Stimulated activated naive CD8-positive, alpha-beta T cell treated with anti-CD3 and anti-CD28 coated beads, Interleukin-15, Interleukin-2, amounts not matched to agents 100 ng/mL and 50 ng/mL, for 24 hours (primary cell): ENCODE results near the gene METAP1D.

Experiments
- H3K27ac Mint-ChIP-seq: one replicate; pipeline ENCODE4 v1.8.0; 2021; ENCODE audit warnings: mild to moderate bottlenecking, mixed read lengths
- H3K27me3 Mint-ChIP-seq: one replicate; pipeline ENCODE4 v1.8.0; 2021; ENCODE audit warnings: mixed read lengths
- H3K36me3 Mint-ChIP-seq: one replicate; pipeline ENCODE4 v1.8.0; 2021; ENCODE audit warnings: low read depth, mixed read lengths
- H3K4me1 Mint-ChIP-seq: one replicate; pipeline ENCODE4 v1.8.0; 2021; ENCODE audit warnings: low read depth, mixed read lengths
- H3K4me3 Mint-ChIP-seq: one replicate; pipeline ENCODE4 v1.8.0; 2021; ENCODE audit warnings: mild to moderate bottlenecking, mixed read lengths
- H3K9me3 Mint-ChIP-seq: one replicate; pipeline ENCODE4 v1.8.0; 2021; ENCODE audit warnings: mixed read lengths

The METAP1D gene

GRCh38 chr2:172119089-172119488 lies 119.3 kb downstream of the METAP1D start:
- H3K4me1 Mint-ChIP-seq, result no peaks in the 10 kb centered on the region
- peaks cover 30% of the 10 kb centered on the region for H3K27me3 Mint-ChIP-seq
- H3K9me3 Mint-ChIP-seq, result no peaks in the 10 kb centered on the region

DNA sequence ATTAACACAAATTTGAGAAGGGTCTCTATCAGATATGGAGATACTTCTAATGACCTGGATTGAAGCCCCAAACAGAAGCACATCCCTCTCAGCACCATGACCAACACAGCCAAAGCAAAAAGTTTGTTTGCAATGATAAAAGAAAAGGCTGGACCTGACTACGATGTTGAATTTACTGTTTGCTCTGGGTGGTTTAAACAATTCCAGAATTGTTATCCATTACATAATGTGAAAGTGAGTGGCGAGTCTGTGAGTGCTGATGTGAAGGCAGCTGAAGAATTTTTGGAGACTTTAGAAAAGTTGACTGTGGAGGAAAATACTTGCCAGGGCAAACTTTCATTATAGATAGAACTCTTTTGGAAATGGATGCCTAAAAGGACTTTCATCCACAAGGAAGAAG lies 120.4 kb downstream of the METAP1D start:
- Mint-ChIP-seq H3K27ac (no peak overlapping the region), H3K9me3 (no peaks in the 10 kb centered on the region), H3K4me1 (no peaks in the 10 kb centered on the region), H3K36me3 (no peaks in the 10 kb centered on the region), H3K27me3 (peaks cover 25% of the 10 kb centered on the region), H3K4me3 (no peak overlapping the region)

More at GRCh38 chr2:172119089-172119488, 119.3 kb downstream of the METAP1D start:
- H3K36me3 Mint-ChIP-seq, result no peaks in the 10 kb centered on the region
- H3K27ac Mint-ChIP-seq, result no peak overlapping the region
- H3K4me3 Mint-ChIP-seq, result no peak overlapping the region

GRCh38 chr2:172128484-172128883 lies 128.7 kb downstream of the METAP1D start:
- no peaks in the 10 kb centered on the region for H3K4me1 Mint-ChIP-seq
- no peaks in the 10 kb centered on the region for H3K9me3 Mint-ChIP-seq
- no peak overlapping the region for H3K27ac Mint-ChIP-seq
- H3K27me3 Mint-ChIP-seq, result no peaks in the 10 kb centered on the region
- H3K4me3 Mint-ChIP-seq, result no peak overlapping the region
- no peaks in the 10 kb centered on the region for H3K36me3 Mint-ChIP-seq

DNA sequence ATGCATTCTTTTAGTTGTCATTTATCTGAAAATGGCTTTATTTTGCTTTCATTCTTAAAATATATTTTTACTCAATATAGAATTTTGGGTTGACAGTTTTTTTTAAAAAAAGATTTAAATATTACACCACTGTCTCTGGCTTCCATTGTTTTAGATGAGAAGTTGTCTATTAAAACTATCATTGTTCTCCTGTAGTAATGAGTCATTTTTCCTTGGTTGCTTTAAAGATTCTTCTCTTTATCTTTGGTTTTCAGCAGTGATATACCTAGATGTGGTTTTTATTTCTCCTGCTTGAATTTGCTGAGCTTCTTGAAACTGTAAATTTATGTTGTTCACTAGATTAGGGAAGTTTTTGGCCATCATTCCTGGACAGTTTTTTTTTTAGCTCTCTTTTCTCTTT lies 129.7 kb downstream of the METAP1D start:
- H3K36me3 Mint-ChIP-seq, result no peaks in the 10 kb centered on the region
- no peaks in the 10 kb centered on the region for H3K27me3 Mint-ChIP-seq
- H3K27ac Mint-ChIP-seq, result no peak overlapping the region
- H3K4me1 Mint-ChIP-seq, result no peaks in the 10 kb centered on the region
- H3K9me3 Mint-ChIP-seq, result no peaks in the 10 kb centered on the region
- H3K4me3 Mint-ChIP-seq, result no peak overlapping the region
